ENCODE data around the gene MPPED1. TPM values are rescaled to one million over a fixed set of nuclear protein-coding genes. Genes with fewer than 3 reads are reported as not detected.
A peak's percentile ranks its signal among the peaks of the same experiment; 100 is the strongest.

The MPPED1 gene
- total and polyA plus RNA-seq, 2 of the 13 experiments (the other 11 are each of a cell fraction or from before 2014, with no cell fraction given) = 0.77 TPM; not detected in 1

GRCh38 chr22:43393132-43393843, 18.5 kb upstream of the MPPED1 start (continued):
- peak; percentile 58 for TF ChIP-seq SOX13 (IDR thresholded peaks at IDR 0.05)
- TF ChIP-seq SOX13 (CRISPR knock-in tag; conservative IDR thresholded peaks at IDR 0.05 in 1 of 2, IDR thresholded peaks at IDR 0.05 in 1 of 2) = peak in 1 of 2 experiments; percentile 87; a peak in 2 of 4 replicates
- no peak for TF ChIP-seq ZFAT (CRISPR knock-in tag; conservative IDR thresholded peaks at IDR 0.05)
- no peak for TF ChIP-seq NAIF1 (CRISPR knock-in tag; IDR thresholded peaks at IDR 0.05; ENCODE audit: borderline replicate concordance)
- TF ChIP-seq ZNF414 (CRISPR knock-in tag; IDR thresholded peaks at IDR 0.05) = no peak
- TF ChIP-seq, protein P1, sequence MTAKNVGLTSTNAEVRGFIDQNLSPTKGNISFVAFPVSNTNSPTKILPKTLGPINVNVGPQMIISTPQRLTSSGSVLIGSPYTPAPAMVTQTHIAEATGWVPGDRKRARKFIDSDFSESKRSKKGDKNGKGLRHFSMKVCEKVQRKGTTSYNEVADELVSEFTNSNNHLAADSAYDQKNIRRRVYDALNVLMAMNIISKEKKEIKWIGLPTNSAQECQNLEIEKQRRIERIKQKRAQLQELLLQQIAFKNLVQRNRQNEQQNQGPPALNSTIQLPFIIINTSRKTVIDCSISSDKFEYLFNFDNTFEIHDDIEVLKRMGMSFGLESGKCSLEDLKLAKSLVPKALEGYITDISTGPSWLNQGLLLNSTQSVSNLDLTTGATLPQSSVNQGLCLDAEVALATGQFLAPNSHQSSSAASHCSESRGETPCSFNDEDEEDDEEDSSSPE (CRISPR knock-in tag; IDR thresholded peaks at IDR 0.05) = no peak
- TF ChIP-seq, protein P2, sequence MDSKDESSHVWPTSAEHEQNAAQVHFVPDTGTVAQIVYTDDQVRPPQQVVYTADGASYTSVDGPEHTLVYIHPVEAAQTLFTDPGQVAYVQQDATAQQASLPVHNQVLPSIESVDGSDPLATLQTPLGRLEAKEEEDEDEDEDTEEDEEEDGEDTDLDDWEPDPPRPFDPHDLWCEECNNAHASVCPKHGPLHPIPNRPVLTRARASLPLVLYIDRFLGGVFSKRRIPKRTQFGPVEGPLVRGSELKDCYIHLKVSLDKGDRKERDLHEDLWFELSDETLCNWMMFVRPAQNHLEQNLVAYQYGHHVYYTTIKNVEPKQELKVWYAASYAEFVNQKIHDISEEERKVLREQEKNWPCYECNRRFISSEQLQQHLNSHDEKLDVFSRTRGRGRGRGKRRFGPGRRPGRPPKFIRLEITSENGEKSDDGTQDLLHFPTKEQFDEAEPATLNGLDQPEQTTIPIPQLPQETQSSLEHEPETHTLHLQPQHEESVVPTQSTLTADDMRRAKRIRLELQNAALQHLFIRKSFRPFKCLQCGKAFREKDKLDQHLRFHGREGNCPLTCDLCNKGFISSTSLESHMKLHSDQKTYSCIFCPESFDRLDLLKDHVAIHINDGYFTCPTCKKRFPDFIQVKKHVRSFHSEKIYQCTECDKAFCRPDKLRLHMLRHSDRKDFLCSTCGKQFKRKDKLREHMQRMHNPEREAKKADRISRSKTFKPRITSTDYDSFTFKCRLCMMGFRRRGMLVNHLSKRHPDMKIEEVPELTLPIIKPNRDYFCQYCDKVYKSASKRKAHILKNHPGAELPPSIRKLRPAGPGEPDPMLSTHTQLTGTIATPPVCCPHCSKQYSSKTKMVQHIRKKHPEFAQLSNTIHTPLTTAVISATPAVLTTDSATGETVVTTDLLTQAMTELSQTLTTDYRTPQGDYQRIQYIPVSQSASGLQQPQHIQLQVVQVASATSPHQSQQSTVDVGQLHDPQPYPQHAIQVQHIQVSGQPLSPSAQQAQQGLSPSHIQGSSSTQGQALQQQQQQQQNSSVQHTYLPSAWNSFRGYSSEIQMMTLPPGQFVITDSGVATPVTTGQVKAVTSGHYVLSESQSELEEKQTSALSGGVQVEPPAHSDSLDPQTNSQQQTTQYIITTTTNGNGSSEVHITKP (CRISPR knock-in tag; IDR thresholded peaks at IDR 0.05; ENCODE audit: low read depth) = peak; percentile 75
- no peak for TF ChIP-seq PCBP1 (IDR thresholded peaks at IDR 0.05; ENCODE audit: borderline replicate concordance, low read depth, low read length)
- no peak for TF ChIP-seq ZNF460 (CRISPR knock-in tag; IDR thresholded peaks at IDR 0.05; ENCODE audit: borderline replicate concordance)
- no peak for TF ChIP-seq SUZ12 (IDR thresholded peaks at IDR 0.05; ENCODE audit: low read depth, low read length)
- peak; percentile 76 for TF ChIP-seq FOXO1 (CRISPR knock-in tag; IDR thresholded peaks at IDR 0.05)
- TF ChIP-seq ATF7 (IDR thresholded peaks at IDR 0.05) = 0 out of 2 replicates have a peak, but pooled peaks have one; percentile 26
- TF ChIP-seq ATF7 (CRISPR knock-in tag; IDR thresholded peaks at IDR 0.05) = peak; percentile 99
- no peak for TF ChIP-seq LRRFIP1 (CRISPR knock-in tag; conservative IDR thresholded peaks at IDR 0.05)
- TF ChIP-seq ZNF335 (CRISPR knock-in tag; IDR thresholded peaks at IDR 0.05) = 0 out of 2 replicates have a peak, but pooled peaks have one; percentile 41
- TF ChIP-seq, protein P3, sequence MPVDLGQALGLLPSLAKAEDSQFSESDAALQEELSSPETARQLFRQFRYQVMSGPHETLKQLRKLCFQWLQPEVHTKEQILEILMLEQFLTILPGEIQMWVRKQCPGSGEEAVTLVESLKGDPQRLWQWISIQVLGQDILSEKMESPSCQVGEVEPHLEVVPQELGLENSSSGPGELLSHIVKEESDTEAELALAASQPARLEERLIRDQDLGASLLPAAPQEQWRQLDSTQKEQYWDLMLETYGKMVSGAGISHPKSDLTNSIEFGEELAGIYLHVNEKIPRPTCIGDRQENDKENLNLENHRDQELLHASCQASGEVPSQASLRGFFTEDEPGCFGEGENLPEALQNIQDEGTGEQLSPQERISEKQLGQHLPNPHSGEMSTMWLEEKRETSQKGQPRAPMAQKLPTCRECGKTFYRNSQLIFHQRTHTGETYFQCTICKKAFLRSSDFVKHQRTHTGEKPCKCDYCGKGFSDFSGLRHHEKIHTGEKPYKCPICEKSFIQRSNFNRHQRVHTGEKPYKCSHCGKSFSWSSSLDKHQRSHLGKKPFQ (CRISPR knock-in tag; IDR thresholded peaks at IDR 0.05; ENCODE audit: insufficient replicate concordance) = peak; percentile 19
- no peak for TF ChIP-seq ZBTB20 (CRISPR knock-in tag; IDR thresholded peaks at IDR 0.05; ENCODE audit: borderline replicate concordance, low read depth)
- peak; percentile 66; the same call in 1 of the 2 replicates for TF ChIP-seq KDM4B (CRISPR knock-in tag; IDR thresholded peaks at IDR 0.05)
- TF ChIP-seq ARNTL (CRISPR knock-in tag; IDR thresholded peaks at IDR 0.05) = peak; percentile 33; the same call in 1 of the 2 replicates
